HG03439 (cell line): ENCODE data around the gene ST8SIA2.

Source experiments
- ATAC-seq: cut with Tn5 transposase; IDR thresholded peaks from one replicate; pipeline ENCODE4 v1.9.1; 2021; ENCODE audit warnings: mild to moderate bottlenecking, moderate library complexity; ENCODE audit not compliant: unreplicated experiment

Gene ST8SIA2

DNA sequence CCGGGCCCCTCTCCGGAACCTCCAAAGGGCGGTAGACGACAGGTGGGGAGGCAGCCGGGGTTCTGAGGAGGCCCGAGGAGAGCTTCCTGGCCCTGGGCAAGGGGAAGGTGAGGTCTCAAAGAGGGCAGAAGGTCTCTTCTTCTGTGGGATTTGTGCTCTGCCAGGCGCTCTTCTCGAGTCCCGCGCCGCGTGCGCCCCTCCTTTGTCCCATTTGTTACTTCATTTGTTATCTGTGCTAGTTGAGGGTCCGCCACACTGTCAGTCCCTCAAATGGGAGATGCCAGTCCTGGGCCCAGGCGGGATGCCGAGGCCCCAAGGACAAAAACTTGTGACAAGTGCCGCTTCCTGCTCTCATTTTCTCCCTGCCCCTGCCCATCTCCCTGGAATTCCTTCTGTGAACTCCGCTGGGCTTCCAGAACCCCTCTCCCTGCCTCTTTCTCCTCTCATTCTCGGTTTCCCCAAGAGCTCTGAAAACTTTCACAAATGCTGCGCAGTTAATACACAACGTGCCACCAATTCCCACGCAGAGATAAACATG, 1.5 kb downstream of the ST8SIA2 start:
- ATAC-seq = no peak

DNA sequence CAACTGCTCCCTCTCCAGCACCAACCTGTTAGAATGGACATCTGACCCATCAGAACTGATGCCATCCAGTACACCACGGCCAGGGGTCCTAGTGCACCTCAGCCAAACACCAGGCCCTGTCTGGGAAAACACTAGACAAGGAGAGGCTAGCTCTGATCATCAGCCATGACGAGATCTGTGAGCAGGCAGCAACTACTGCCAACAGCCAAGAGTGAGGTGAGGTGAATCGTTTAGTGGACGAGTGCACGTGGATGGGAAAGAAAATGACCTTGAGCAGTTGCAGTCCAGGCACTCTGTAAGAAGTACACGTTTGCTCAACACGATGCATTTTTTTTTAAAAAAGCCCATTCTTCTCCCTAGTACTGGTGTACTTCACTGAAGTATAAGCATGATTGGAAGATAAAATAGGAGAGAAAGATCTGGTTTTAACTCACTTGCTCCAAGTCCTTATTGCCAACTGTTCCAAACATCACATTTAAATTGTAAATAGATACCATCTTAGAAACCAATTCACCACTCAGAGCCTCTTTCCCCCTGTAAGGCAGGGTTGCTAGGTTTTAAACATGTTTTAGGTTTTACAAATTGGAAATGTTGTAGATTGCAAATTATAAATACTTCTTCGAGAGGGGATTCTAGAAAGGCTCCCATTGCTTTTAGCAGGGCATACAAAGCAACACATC, 5.7 kb downstream of the ST8SIA2 start:
- ATAC-seq = no peak

DNA sequence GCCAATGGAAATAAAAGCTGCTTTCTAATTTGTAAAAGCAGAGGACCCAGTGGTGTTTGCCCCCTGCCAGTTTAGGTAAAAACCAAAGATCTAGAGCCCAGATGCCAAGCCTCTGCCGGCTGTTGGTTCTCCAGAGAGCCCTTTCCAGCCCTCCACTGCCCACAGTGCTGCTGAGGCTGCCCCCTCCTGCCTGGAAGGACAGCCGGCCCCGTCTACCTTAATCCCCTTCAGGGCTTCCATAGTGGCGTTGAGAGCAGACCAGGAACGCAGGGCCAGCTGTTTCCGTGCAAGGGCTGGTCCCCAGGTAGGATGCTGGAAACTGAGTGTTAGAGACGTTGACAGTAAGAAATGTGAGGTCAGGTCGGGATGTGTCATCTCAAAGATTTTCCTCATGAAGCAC, 6.9 kb downstream of the ST8SIA2 start:
- ATAC-seq = no peak

DNA sequence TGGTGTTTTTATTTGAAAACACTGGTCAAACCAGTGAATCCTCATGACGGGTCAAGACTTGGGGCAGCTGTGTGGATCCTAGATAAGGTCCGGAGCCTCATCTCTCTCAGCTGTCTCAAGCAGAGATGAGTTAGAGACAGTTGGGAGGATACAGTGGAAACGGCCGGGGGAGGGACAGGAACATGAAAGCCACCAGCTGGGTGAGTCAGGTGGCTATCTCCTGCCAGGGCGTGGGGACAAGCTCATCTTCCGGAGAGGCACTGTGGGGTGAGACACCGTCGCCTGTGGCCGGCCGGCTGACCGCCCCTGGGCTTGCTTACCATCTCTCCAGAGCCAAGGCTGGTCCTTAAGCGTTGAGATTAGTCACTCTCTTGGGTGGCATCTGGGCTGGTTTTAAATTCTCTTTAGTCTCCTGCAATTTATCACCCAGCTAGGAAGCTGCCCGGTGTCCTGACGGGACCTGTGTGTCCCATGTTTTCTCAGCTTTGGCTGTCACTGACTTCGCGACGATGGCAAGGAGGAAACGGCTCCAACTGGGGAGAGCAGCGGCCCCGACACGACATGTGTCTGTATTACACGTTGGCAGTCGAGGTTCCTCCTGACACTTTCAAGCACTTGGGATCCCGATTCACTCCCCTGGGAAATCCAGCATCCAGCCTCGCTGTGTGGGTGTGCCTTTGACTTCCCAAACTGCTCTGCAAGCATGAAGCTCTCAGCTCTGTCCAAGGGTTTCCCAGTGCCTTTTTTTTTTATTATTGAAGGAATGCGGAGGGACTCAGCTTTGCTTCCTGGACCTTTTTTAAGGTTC, 7.5 kb downstream of the ST8SIA2 start:
- ATAC-seq = no peak

DNA sequence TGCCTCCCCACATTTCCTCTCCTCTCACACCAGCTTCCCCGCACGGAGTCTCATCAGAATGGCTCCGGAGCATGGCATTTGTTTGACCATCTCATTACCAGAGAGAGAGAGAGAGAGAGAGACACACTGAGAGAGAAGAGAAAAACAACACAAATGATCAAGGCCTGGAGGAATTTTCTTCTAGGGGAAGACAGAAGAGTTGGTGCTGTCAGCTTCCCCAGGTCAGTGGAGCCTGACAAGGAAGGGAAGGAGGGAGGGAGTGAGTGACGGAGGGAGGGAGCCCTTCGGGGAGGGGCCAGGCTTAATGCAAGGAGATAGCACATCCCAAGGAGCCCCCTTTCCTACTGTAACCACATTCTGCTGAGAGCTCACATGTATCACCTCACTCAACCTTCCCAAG, 9.1 kb downstream of the ST8SIA2 start:
- ATAC-seq = no peak

DNA sequence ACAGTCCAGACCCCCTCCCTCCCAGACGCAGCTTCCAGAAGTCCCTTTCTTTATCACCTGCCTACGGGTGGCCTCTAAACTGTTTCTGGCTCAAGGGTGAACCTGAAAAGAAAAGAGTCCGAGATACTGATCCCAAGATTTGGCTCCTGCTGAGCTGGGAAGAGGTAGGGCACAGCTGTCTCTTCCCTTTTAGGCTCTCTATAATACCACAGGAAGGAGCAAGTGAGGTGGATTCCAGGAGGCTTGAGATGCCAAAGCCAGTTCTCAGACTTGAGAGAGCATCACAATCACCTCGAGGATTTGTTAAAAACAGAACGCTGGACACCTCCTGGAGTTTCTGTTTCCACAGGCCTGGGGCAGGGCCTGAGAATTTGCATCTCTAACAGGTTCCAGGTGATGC, 12.3 kb downstream of the ST8SIA2 start:
- no peak for ATAC-seq

DNA sequence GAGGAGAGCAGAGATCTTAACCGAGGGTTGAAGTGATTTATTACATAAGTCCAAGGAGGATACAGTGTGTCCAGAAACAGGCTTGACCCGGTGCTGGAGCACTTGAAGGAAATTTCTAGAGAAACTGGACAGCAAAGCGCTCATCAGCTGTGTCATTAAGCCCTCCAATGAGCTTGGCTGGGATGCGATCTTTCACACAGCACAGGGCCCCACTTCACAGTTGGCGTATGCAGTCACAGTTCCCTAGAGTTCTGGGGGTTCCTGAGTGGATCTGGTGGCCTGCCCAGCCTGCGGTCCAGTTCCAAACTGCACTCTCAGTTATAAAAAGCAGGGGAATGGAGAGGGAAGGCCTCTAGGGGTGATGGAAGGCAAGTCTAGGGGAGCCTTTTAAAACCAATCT, 13.6 kb downstream of the ST8SIA2 start:
- ATAC-seq = no peak

DNA sequence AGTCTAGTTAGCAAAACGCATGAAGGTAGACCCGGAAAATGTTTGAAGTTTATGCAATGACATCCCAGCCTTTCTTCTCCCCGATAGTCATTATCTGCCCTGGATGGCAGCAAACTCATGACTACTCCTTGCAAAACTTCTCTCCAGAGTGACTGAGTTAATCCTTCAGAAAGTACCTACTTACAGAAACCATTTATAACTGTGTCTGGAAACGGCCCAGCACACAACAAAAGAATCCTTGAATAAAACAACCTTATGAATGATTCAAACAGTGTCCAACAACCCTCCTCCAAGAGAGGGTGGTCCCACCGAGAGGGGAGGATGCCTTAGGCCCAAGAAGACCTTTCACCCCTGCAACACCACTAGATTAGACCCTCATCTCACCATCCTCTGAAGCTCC, 14.2 kb downstream of the ST8SIA2 start:
- ATAC-seq = no peak

DNA sequence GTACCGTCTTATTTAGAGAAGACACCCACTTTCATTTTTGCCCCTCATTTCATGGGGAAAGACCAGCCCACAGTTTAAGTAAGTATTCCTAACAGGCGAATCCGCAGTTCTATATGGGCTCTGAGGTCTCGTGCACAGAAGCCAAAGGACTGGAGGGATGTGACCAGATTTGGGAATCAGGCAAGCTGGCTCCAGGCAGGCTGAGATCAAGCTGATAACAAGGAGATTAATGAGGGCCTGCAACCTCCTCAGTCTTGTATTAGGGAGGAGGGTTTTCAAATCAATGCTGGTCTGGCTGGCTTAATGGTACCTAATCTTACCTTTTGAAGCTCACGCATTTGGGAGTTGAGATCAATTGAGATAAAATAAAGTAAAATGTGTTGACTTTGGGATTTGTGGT, 15.3 kb downstream of the ST8SIA2 start:
- ATAC-seq = no peak

DNA sequence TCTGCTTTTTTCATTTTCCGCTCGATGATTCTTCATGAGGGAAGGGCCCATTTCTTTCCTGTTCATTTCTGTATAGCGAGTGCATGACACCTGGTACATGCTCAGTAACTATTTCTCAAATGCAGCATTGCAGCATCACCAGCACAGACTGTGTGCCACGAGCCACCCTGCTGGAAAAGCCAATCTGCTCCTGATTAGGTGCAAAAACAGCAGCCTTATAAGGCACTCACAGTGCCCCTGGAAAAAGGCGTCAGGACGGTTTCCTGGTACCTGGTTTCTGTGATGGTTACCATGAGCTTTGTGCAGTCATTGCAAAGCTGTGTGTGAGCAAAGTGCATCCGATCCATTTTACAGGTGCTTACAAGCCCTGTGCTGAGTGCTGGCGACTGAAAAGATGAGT, 15.8 kb downstream of the ST8SIA2 start:
- ATAC-seq = no peak

DNA sequence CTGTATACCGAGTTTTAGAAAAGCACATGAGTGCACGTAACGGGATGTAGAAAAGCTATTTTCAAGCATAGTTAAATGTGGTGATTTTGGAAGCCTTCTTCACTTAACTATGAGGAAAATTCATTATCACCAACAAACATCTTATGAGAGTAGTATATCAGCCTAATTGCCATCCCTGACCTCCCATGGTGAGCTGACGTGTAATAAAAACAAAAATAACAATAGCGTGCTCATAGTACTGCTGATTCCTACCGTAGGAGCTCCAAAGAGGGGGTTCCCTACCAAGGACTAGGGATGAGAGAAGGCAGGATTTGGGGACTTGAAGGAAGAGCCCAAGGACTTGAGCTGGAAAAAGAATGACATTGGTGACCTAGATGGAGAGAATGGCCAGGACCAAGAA, 16.9 kb downstream of the ST8SIA2 start:
- no peak for ATAC-seq

DNA sequence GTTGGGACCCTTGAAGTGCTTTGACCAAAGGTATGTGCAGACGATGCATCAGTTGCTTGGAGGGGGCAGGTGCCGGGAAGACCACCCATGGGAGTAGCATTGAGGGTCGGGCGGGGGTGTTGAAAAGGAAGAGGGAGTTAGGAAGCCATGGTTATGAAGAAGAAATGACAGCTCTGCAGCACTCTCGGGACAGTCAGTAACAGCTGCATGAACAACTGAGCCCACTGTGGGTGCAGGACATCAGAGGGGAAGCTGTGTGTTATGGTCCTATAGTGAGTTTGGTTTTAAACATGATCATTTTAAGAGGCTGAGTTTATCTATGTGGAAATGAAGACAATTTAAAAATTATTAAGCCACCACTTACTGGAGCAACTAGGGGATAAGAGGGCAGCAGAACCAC, 17.6 kb downstream of the ST8SIA2 start:
- no peak for ATAC-seq

DNA sequence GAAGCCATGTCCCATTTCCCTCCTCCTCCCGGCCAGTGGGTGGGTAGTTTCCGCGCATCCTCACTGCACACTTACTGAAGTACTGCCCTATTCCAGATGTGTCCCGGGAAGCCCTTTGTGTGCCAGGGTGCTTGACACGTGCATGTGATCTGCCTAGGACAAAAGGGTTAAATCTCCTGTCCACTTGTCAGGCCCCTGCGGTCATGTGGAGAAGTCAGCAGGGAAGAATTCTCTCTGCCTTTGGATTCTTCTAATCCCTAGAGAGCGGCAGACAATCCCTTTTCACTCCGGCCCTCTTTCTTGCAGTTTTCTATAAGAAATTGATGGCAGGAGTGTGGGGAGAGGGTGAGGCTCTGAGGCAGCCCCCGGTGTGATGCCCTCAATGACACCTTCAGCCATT, 19.8 kb downstream of the ST8SIA2 start:
- no peak for ATAC-seq

DNA sequence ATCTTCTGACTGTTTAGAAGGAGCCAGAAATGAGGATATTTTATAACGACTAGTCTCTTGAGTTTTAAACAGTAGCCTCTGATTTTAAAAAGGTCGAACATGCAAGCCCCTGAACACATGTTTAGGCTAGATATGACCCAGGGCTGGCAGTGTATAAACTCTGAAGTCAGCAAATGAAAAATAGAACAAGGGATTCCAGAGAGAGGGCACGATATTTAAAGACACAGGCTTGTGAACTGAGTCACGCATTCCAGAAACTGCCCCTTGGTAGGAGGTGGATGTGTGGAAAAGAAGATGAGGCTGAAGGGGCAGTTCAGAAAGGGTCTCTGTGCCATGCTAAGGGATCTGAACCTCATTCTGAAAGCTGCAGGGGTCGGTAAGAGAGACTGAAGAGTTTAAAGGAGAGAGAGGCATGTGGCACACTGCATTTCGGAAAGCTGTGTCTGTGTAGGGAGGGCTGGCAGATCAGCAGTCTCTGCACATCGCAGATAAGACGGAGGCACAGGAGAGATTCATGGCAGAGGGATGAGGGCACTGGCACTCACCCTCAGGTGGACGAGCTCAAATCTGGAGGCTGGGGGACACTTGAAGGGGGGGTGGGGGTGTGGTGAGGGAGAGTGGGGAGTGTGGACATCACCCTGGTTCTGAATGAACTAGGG, 22.1 kb downstream of the ST8SIA2 start:
- ATAC-seq = no peak

DNA sequence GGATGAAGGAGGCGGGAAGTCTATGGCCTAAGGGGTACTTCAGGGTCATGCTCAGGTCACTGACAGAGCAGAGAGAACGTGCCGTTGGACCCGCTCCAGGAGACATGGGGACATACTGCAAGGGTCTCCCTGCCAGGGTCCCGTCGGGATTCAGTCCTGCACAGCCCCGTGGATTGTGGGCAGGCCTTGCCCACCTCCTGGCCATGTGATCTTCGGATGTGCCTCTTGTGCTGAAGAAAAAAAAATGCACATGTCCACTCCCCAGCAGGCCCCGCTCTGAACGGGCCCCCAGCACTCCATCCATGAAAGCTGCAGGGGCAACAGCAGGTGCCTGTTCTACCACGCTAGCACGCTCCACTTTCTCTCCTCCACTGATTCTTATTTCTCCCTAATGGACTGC, 22.9 kb downstream of the ST8SIA2 start:
- ATAC-seq = no peak

DNA sequence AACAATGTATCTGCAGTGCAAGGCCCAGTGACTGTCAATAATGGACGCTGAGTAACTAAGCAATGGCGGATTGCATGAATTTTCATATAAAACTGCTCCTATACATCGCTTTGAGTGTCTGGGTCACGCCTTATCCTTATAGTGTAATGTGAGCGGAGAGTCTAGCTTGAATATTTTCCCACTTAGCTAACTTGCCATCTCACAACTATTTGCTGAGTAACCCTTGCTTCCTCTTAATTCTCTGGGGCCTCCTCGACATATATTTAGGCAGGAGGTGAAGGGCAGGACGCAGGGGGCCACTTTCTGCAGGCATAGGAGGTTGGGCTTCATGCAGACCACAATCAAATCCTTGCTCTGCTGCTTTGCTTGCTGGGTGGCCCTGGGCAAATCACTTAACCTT, 24.0 kb downstream of the ST8SIA2 start:
- no peak for ATAC-seq

DNA sequence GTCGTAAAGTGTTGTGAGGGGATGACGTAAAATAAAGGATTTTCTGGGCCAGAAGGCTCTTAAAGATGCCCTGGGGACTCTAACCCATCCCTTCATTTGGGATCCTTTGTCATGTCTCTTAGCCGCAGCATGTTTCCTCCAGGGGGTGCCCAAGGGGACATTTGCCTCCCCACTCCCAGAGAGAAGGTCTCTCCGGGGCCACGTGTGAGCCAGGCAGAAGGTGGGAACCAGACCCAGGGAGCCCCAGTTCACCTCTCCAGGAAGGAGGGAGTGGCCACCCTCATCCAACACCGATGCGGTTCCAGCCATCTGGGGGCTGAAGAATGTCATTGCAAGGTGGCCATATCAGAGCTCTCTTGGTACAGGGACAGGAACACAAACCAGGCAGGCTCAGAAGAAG, 25.2 kb downstream of the ST8SIA2 start:
- no peak for ATAC-seq

DNA sequence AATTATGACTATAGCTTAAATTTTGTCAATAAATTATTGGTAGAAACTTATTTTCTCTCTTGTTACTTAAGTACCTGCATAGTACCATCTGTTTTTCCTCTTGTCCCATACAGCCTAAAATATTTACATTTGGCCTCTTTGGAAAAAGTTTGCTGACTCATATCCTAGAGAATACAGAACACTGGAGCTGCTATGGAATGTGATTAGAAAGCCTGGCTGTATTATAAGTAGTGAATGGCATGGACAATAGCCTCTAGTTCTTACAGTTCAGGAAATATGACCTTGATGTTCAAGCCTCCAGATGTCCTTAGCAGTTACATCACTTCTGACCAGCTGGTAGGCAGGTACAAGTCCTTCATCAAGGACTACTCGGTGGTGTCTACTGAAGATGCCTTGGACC, 28.3 kb downstream of the ST8SIA2 start:
- no peak for ATAC-seq

DNA sequence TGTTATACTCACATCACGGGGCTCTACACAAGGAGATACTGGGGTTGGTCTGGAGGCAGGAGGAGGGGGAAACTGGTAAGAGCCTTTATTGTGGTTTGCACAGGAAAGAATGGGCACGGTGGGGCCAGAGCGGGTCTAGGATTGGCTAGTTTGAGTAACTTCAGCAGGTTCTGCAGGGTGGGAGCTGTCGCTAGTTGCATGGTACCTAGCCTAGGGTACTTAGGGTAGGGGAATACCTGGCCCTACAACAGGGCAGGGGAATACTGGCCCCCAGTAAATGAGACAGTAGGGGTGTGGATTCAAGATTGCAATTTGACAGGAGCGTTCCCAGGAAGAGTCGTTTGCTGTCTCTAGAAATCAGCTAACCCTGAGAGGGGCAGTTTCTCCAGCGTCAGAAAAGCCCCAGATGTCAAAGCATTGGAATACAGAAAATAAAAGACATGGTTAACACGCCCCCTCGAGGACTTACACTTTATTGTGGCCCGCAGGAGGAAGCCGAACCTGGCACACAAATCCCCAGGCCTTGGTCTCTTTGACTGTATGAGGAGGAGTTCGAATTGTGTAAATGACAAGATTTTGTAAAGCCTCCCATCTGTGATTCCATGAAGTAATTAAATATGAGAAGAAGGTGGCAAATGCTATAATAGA, 32.0 kb downstream of the ST8SIA2 start:
- ATAC-seq = no peak

DNA sequence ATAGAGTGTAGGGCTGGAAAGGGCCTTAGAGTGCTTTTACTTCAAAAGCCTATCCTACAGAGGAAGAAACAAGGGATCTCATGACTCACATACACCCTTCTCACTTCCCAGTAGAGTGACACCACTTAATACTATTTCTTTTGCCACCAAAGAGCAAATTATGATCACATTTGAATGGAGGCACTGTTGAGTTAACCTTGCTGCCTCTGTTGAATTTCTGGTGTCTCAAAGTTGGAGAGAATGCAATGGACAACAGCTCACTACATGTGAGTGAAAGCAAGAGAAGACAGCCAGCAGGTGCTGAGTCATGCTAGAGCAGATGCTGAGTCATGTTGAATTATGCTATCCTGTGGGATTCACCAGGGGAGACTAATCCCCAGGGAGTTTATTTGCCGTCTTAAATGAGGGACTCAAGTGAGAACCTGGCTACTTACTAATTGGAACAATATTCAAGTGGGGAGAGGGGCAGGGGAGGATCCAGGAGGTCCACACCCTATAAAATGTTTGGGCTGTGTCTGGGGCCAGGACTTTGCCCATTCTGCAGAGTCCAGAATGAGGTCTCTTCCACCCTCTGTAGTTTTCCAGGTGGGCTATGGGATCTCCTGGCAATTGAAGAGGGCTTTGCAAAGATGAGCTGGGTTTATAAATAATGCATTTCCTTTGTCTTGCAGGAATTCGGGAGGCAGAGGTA, 35.8 kb downstream of the ST8SIA2 start:
- no peak for ATAC-seq

DNA sequence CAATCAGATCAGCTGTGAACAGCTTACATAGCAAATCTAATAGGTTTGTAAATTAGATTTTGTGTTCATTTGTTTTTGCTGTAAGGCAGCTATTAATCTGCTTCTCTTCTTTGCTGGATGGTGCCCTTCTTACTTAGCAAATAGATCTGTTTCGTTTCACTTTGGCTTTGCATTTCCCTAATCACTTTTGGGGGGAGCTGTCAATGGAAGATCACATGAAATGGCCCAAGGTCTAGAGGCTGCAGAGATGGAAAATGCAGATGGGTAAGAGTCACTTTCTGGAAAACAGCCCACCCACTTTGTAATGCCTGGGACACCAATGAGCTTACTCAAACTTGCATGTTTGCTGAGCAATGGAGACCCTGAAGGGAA, 36.4 kb downstream of the ST8SIA2 start:
- ATAC-seq = no peak
